Muscle layer of colon (tissue), 2 donors: ENCODE data around the gene RIT2.
"Not testable (repeated sequence)": the region's sequence is repeated elsewhere in the genome, so short reads cannot be mapped to it uniquely, and the experiment has no call there.

Experiments used
- H3K27ac ChIP-seq: one replicate; pipeline ENCODE4 v1.7.0; 2013; ENCODE audit warnings: low read depth, mild to moderate bottlenecking, low read length, moderate library complexity
- H3K27me3 ChIP-seq, 2 donors: one replicate each; pipeline ENCODE4 v1.7.0; 2013; ENCODE audit warnings: low read length in 2 of 2, mild to moderate bottlenecking in 2 of 2; ENCODE audit not compliant: insufficient read depth in 2 of 2, control insufficient read depth in 1 of 2
- H3K36me3 ChIP-seq: one replicate; pipeline ENCODE4 v1.7.0; 2013; ENCODE audit warnings: mild to moderate bottlenecking, low read length; ENCODE audit not compliant: insufficient read depth
- H3K4me1 ChIP-seq: one replicate; pipeline ENCODE4 v1.7.0; 2013; ENCODE audit warnings: mild to moderate bottlenecking, low read length; ENCODE audit not compliant: insufficient read depth
- H3K4me3 ChIP-seq, 2 donors: one replicate each; pipeline ENCODE4 v1.7.0; 2013; ENCODE audit warnings: low read length in 2 of 2, low read depth in 1 of 2, mild to moderate bottlenecking in 1 of 2, moderate library complexity in 1 of 2
- H3K9ac ChIP-seq: one replicate; pipeline ENCODE4 v1.7.0; 2013; ENCODE audit warnings: low read length
- H3K9me3 ChIP-seq: one replicate; pipeline ENCODE4 v1.7.0; 2013; ENCODE audit warnings: mild to moderate bottlenecking, low read length
- donor health status: abdominal sarcoma.
- donor health status: Adenocarcinoma of cecum.

RIT2 gene

DNA sequence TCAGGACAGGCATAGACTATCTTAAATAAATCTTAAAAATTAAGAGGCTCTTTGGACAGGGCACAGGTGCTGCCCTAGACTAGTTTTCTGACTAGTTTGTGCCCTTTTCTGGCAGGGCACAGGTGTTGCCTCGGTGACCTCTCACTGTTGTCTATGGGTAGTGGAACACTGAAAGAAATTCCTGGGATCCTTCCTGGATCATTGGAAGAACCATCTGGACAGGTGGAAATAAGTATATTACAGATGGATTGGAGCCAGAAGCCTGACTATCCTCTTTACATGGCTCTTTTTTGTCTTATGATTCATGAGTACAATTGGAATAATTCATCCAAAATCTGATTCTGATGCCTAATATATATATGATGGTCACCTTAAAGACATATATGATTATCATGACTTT is 286.6 kb downstream of the RIT2 start:
- no peaks in the 10 kb centered on the region for H3K27me3 ChIP-seq
- H3K4me3 ChIP-seq: no peak overlapping the region
- no peak overlapping the region for H3K27ac ChIP-seq
- H3K9me3 ChIP-seq: no peaks in the 10 kb centered on the region
- H3K4me1 ChIP-seq: no peaks in the 10 kb centered on the region
- no peak overlapping the region for H3K9ac ChIP-seq
- H3K36me3 ChIP-seq: no peaks in the 10 kb centered on the region

DNA sequence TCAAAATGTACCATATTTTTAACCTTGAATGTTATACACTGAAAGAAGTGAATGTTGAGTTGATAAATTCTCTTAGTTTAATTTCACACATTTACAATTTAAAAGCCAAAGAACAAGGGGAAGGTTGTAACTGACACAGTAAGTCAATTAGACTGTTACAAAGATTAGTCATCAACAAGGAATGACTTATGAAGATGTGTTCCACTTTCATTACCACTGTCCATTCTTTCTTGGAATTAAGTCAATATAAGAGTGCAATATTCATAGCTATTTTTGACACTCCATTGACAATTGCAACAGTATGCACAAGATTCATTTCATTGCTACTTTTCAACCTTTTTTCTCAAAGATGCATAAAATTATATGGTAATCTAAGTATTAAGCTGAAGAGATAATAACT is 291.3 kb downstream of the RIT2 start:
- Histone ChIP-seq H3K27me3 (no peaks in the 10 kb centered on the region), H3K4me1 (no peaks in the 10 kb centered on the region), H3K36me3 (no peaks in the 10 kb centered on the region), H3K27ac (no peak overlapping the region), H3K4me3 (no peak overlapping the region), H3K9me3 (no peaks in the 10 kb centered on the region), H3K9ac (no peak overlapping the region)

DNA sequence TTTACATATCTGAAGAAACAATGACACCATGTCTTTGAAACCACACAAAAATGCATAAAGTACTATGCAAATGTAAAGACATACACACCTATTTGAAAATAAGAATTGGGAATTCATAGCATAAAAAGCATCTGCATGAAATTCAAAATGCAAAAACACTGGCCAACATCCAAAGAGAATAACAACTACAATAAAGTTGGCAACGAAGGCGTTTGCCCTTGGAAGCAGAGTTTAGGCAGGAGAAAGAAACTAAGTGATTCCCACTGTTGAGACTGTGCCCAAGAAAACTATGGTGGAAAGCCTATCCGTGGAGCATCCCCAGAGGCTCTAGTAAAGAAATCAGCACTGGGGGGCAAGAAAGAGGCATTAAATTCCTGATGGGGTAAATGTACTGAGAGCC is 292.8 kb downstream of the RIT2 start:
- H3K27me3 ChIP-seq: no peaks in the 10 kb centered on the region
- H3K27ac ChIP-seq: no peak overlapping the region
- H3K9me3 ChIP-seq: no peaks in the 10 kb centered on the region
- H3K4me1 ChIP-seq: no peaks in the 10 kb centered on the region
- H3K4me3 ChIP-seq: no peak overlapping the region
- no peak overlapping the region for H3K9ac ChIP-seq
- no peaks in the 10 kb centered on the region for H3K36me3 ChIP-seq

DNA sequence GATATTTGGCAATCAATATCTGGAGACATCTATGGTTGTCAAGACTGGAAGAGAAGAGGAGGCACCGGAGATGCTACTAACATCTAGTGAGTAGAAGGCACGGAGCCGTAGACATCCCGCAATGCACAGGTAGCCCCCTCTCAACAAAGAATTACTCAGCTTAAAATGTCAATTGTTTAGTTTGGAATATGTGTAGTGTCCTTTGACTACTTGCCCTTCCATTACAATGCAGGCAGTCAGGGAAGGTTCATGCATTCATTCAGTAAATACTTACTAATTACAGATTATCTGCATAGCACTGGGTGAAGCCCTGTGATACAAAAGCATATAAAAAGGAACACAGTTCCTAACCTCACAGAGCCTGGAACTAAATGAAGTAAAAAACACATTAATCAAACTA is 294.0 kb downstream of the RIT2 start:
- Histone ChIP-seq H3K9ac (no peak overlapping the region), H3K4me1 (no peaks in the 10 kb centered on the region), H3K9me3 (no peaks in the 10 kb centered on the region), H3K27me3 (no peaks in the 10 kb centered on the region), H3K4me3 (no peak overlapping the region), H3K27ac (no peak overlapping the region), H3K36me3 (no peaks in the 10 kb centered on the region)

DNA sequence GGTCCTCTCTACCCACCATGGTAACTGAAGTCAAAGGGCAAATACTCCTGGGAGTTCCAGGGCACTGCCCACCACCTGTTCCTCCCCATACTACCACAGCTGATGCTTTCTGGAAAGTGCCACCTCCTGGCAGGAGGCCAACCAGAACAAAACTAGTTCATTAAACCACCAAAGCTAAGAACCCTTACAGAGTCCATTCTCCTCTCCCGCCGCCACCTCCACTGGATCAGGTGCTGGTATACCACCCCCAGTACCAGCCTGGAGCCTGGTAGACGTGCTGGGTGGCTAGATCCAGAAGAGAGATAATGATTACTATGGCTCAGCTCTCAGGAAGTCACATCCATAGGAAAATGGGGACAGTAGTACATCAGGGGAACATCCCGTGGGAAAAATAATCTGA is 300.9 kb downstream of the RIT2 start:
- Histone ChIP-seq H3K9me3 (no peaks in the 10 kb centered on the region), H3K9ac (no peak overlapping the region), H3K4me3 (no peak overlapping the region), H3K36me3 (no peaks in the 10 kb centered on the region), H3K27me3 (no peaks in the 10 kb centered on the region), H3K4me1 (no peaks in the 10 kb centered on the region), H3K27ac (no peak overlapping the region)

DNA sequence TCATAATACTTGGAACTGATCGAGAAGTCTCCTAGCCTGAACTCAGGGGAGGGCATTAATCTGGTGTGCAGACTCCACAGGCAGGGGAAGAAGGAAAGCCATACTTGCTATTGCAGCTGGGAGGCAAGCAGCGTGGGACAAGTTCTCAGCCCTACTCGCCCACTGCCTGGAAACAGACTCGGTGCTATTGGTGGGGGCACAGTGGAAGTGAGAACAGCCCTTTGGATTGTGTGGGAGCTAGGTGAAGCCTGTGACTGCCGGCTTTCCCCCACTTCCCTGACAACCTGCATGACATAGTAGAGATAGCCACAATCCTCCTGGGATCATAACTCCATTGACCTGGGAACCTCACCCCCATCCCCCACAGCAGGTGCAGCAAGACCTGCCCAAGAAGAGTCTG is 301.3 kb downstream of the RIT2 start:
- no peaks in the 10 kb centered on the region for H3K36me3 ChIP-seq
- H3K27ac ChIP-seq: no peak overlapping the region
- no peak overlapping the region for H3K9ac ChIP-seq
- H3K9me3 ChIP-seq: no peaks in the 10 kb centered on the region
- no peaks in the 10 kb centered on the region for H3K4me1 ChIP-seq
- H3K4me3 ChIP-seq: no peak overlapping the region
- H3K27me3 ChIP-seq: no peaks in the 10 kb centered on the region

DNA sequence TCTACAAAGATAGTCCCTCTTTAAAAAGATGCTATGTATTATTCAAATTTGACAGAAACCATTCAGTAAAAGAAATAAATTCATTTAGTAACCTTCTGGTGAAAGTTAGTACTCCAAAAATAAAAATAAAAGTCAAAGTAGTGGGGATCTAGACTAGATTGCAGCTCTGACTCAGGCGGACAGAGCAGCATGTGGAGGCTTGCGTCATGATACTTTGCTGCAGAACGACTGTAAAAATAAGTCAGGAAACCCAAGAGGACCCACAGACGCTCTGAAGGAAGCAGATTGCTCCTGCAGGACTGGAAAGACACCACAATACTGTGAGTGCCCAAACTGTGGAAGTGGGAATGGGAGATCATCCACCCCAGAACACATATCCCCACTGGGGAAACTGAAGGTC is 301.9 kb downstream of the RIT2 start:
- Histone ChIP-seq H3K9ac (no peak overlapping the region), H3K4me3 (no peak overlapping the region), H3K36me3 (no peaks in the 10 kb centered on the region), H3K27ac (no peak overlapping the region), H3K9me3 (no peaks in the 10 kb centered on the region), H3K4me1 (no peaks in the 10 kb centered on the region), H3K27me3 (no peaks in the 10 kb centered on the region)

DNA sequence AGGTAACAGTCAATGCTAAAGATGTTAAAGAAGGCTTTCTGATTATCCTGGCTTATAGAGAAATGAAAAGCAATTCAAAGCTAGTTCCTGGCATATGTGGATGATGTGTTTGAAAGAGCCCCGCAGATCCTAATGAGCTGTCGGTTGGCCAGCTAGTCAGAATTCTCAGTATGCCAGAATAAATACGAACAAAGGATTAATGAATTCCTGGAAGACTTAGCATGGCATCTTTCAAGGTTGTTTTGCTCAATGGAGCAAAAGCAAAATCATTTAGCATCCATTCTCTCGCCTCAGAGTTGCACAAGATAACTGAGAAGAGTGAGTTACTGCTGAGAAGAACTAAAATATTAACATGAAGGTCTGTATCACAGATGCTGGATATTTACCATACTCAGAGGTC is 307.6 kb downstream of the RIT2 start:
- H3K4me3 ChIP-seq: no peak overlapping the region
- H3K4me1 ChIP-seq: no peaks in the 10 kb centered on the region
- H3K27ac ChIP-seq: no peak overlapping the region
- no peaks in the 10 kb centered on the region for H3K27me3 ChIP-seq
- no peaks in the 10 kb centered on the region for H3K9me3 ChIP-seq
- no peaks in the 10 kb centered on the region for H3K36me3 ChIP-seq
- H3K9ac ChIP-seq: no peak overlapping the region

DNA sequence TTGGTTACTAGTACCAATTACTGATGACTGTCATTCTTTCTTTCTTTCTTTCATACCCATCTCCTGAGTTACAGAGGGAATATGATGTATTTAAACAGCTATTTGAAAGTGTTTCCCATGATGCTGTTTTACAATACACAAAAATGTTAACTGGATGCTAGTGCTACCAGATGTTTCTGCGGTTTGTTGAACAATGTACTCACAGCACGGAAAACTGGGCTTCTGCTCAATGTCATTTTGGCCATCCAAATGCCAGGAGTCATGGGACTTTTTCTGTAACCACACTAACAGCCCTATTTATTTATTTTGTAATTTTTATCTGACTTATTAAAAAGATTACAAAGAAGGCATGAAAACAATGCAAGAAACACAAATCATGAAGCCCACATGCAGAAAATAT is 313.8 kb downstream of the RIT2 start:
- Histone ChIP-seq H3K9ac (no peak overlapping the region), H3K36me3 (no peaks in the 10 kb centered on the region), H3K27me3 (no peaks in the 10 kb centered on the region), H3K4me3 (no peak overlapping the region), H3K27ac (no peak overlapping the region), H3K4me1 (no peaks in the 10 kb centered on the region), H3K9me3 (no peaks in the 10 kb centered on the region)

DNA sequence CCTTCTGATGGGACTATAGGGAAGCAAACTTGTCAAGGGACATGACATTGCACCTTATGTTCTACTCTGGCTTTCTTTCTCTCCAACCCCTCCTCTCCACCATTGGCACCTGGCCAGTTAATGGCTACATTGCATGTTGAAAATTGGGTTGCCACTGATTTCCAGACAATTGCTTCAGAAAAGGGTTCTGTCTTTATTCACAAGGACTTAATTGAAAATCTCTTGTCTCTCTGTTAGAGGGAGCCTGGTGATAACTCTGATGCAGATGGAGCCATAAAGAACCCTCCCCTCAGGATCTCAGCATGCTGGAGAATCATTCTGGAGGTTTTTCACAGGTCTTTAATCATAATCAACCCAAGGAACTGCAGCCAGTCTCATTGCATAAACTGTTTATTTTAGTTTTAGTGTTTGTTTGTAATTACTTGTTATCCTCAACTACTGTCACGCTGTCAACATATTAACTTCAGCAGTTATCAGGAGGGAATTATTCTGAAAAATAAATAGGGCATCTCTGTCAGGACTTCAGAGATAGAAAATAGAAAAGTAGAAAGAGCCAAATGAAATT is 316.8 kb downstream of the RIT2 start:
- Histone ChIP-seq H3K4me3 (no peak overlapping the region), H3K9ac (no peak overlapping the region), H3K4me1 (no peaks in the 10 kb centered on the region), H3K9me3 (no peaks in the 10 kb centered on the region), H3K36me3 (no peaks in the 10 kb centered on the region), H3K27me3 (no peaks in the 10 kb centered on the region), H3K27ac (no peak overlapping the region)

DNA sequence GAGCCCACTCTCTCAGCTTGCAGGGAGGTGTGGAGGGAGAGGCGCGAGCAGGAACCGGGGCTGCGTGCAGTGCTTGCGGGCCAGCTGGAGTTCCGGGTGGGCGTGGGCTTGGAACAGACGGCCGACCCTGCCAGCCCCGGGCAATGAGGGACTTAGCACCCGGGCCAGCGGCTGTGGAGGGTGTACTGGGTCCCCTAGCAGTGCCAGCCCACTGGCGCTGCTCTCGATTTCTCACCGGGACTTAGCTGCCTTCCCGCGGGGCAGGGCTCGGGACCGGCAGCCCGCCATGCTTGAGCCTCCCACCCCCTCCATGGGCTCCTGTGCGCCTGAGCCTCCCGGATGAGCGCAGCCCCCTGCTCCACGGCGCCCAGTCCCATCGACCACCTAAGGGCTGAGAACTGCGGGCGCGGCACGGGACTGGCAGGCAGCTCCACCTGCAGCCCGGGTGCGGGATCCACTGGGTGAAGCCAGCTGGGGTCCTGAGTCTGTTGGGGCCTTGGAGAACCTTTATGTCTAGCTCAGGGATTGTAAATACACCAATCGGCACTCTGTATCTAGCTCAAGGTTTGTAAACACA is 320.2 kb downstream of the RIT2 start:
- not testable (repeated sequence) for H3K27ac ChIP-seq, H3K9me3 ChIP-seq, H3K36me3 ChIP-seq, H3K9ac ChIP-seq, H3K4me3 ChIP-seq, H3K4me1 ChIP-seq, H3K27me3 ChIP-seq

DNA sequence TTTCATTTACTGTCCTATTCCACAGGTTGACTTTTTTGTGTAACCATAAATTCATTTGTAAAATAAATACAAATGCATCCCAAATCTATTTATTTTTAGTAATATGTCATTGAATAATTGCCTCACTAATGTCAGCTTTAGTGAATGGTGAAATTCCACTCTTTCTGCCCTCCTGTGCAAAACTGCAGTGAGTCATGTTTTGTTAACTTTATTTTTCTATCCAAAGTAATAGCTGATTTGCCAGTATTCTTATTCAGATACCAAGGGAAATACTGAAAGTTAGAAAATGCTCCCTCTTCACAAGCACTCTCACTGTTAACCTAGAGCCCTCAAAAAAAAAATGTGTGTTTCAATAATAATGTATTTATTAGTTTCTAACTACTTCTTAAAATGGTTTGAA is 322.8 kb downstream of the RIT2 start:
- Histone ChIP-seq H3K36me3 (no peaks in the 10 kb centered on the region), H3K9ac (no peak overlapping the region), H3K27ac (no peak overlapping the region), H3K27me3 (no peaks in the 10 kb centered on the region), H3K9me3 (no peaks in the 10 kb centered on the region), H3K4me3 (no peak overlapping the region), H3K4me1 (no peaks in the 10 kb centered on the region)
